SK-N-MC (cell line): Measurements from ENCODE around the gene GUCD1.
"Not testable (repeated sequence)": the region's sequence is repeated elsewhere in the genome, so short reads cannot be mapped to it uniquely, and the experiment has no call there.

Experiments used
- EZH2 ChIP-seq: fragments of 200-600 bp; sonication (generic); IDR thresholded peaks from one replicate; pipeline ENCODE4 v1.6.1; 2017; ENCODE audit warnings: antibody characterized with exemption
- FOXP2 ChIP-seq: optimal IDR thresholded peaks from 2 replicates; pipeline ENCODE3; 2011; ENCODE audit warnings: mild to moderate bottlenecking, moderate library complexity; ENCODE audit not compliant: insufficient read depth; ENCODE audit errors: extremely low read length, control extremely low read depth
- POLR2AphosphoS5 ChIP-seq: IDR thresholded peaks from 2 replicates; pipeline ENCODE4 v1.6.1; 2012; ENCODE audit warnings: mild to moderate bottlenecking, low read depth, low read length, borderline replicate concordance

GRCh38 chr22:24552503-24553286 is 2.2 kb downstream of the GUCD1 start:
- TF ChIP-seq EZH2, POLR2AphosphoS5, FOXP2: not testable (repeated sequence)
